Dedifferentiated amniotic fluid mesenchymal stem cell (primary cell): ENCODE results near the gene ASTN2.
A peak's percentile ranks its signal among the peaks of the same experiment; 100 is the strongest.

ENCODE experiments used
- DNase-seq: peaks from one replicate; pipeline ENCODE4 v3.0.0-alpha.2; 2016; ENCODE audit errors: extremely low spot score

Gene ASTN2

GRCh38 chr9:116668970-116669695, 745.7 kb downstream of the ASTN2 start:
- DNase-seq = no peak

- no peak for DNase-seq
These were observed 751.3 kb downstream of the ASTN2 start for GRCh38 chr9:116663581-116663980.

GRCh38 chr9:116662646-116663310, 752.1 kb downstream of the ASTN2 start:
- no peak for DNase-seq

- peak; percentile 85 for DNase-seq
These were observed 753.6 kb downstream of the ASTN2 start for GRCh38 chr9:116661037-116661954.

GRCh38 chr9:116658265-116658664, 756.6 kb downstream of the ASTN2 start:
- DNase-seq = no peak

GRCh38 chr9:116656977-116657376, 757.9 kb downstream of the ASTN2 start:
- no peak for DNase-seq

GRCh38 chr9:116656501-116656971, 758.3 kb downstream of the ASTN2 start:
- no peak for DNase-seq

GRCh38 chr9:116654059-116654355, 760.9 kb downstream of the ASTN2 start:
- no peak for DNase-seq

- DNase-seq = no peak
These were observed 761.4 kb downstream of the ASTN2 start for GRCh38 chr9:116653348-116654058.

GRCh38 chr9:116647515-116647809, 767.4 kb downstream of the ASTN2 start:
- DNase-seq = no peak

GRCh38 chr9:116646661-116647514, 768.0 kb downstream of the ASTN2 start:
- peak; percentile 45 for DNase-seq

GRCh38 chr9:116644091-116644688, 770.7 kb downstream of the ASTN2 start:
- peak; percentile 66 for DNase-seq

- peak; percentile 59 for DNase-seq
These were observed 771.2 kb downstream of the ASTN2 start for GRCh38 chr9:116643691-116644090.

- DNase-seq = no peak
These were observed 773.4 kb downstream of the ASTN2 start for GRCh38 chr9:116641292-116642059.

- DNase-seq = peak; percentile 32
These were observed 775.6 kb downstream of the ASTN2 start for GRCh38 chr9:116639251-116639741.

- no peak for DNase-seq
These were observed 778.9 kb downstream of the ASTN2 start for GRCh38 chr9:116635908-116636307.

- DNase-seq = no peak
These were observed 781.6 kb downstream of the ASTN2 start for GRCh38 chr9:116632990-116633838.

- no peak for DNase-seq
These were observed 785.2 kb downstream of the ASTN2 start for GRCh38 chr9:116629634-116630033.

- no peak for DNase-seq
These were observed 786.1 kb downstream of the ASTN2 start for GRCh38 chr9:116628716-116629115.
